ENCODE data around the gene OLR1. TPM values are rescaled to one million over a fixed set of nuclear protein-coding genes. Genes with fewer than 3 reads are reported as not detected.

The OLR1 gene
- total RNA-seq, 2 donors from 2014 or later = not detected

GRCh38 chr12:10128687-10129086 lies 43.2 kb downstream of the OLR1 start:
- DNase-seq = no peak
- no peak overlapping the region for H3K4me3 Mint-ChIP-seq
- no peaks in the 10 kb centered on the region for H3K9me3 Mint-ChIP-seq
- H3K36me3 Mint-ChIP-seq (ENCODE audit: insufficient read depth in 2 of 2) = no peaks in the 10 kb centered on the region
- ATAC-seq (replicated peaks in 1 of 2) = no peak
- no peak overlapping the region for H3K27ac Mint-ChIP-seq
- H3K27me3 Mint-ChIP-seq (ENCODE audit: low read depth) = peaks cover 34% of the 10 kb centered on the region
- H3K4me1 Mint-ChIP-seq (ENCODE audit: low read depth) = peaks cover 14% of the 10 kb centered on the region

- H3K36me3 Mint-ChIP-seq (ENCODE audit: insufficient read depth in 2 of 2) = no peaks in the 10 kb centered on the region
- ATAC-seq (replicated peaks in 1 of 2) = no peak
- no peak overlapping the region for H3K27ac Mint-ChIP-seq
Measured at GRCh38 chr12:10126413-10126812, 45.5 kb downstream of the OLR1 start.

GRCh38 chr12:10122689-10123088 lies 49.2 kb downstream of the OLR1 start:
- Mint-ChIP-seq H3K27me3 (ENCODE audit: low read depth) (peaks cover 20% of the 10 kb centered on the region), H3K9me3 (no peaks in the 10 kb centered on the region), H3K27ac (no peak overlapping the region), H3K4me3 (no peak overlapping the region), H3K4me1 (ENCODE audit: low read depth) (no peaks in the 10 kb centered on the region), H3K36me3 (ENCODE audit: insufficient read depth in 2 of 2) (no peaks in the 10 kb centered on the region)
- DNase-seq (no peak), ATAC-seq (replicated peaks in 1 of 2) (no peak)

More at GRCh38 chr12:10126413-10126812, 45.5 kb downstream of the OLR1 start:
- Mint-ChIP-seq H3K4me3 (no peak overlapping the region), H3K4me1 (ENCODE audit: low read depth) (peaks cover 14% of the 10 kb centered on the region), H3K9me3 (no peaks in the 10 kb centered on the region), H3K27me3 (ENCODE audit: low read depth) (peaks cover 27% of the 10 kb centered on the region)
- no peak for DNase-seq

- no peak for ATAC-seq (replicated peaks in 1 of 2)
- H3K9me3 Mint-ChIP-seq = no peaks in the 10 kb centered on the region
Measured at GRCh38 chr12:10121278-10121677, 50.7 kb downstream of the OLR1 start.

GRCh38 chr12:10119066-10119465 lies 52.9 kb downstream of the OLR1 start:
- no peak for DNase-seq
- no peaks in the 10 kb centered on the region for H3K36me3 Mint-ChIP-seq (ENCODE audit: insufficient read depth in 2 of 2)
- no peaks in the 10 kb centered on the region for H3K27me3 Mint-ChIP-seq (ENCODE audit: low read depth)

More at GRCh38 chr12:10121278-10121677, 50.7 kb downstream of the OLR1 start:
- Mint-ChIP-seq H3K4me1 (ENCODE audit: low read depth) (no peaks in the 10 kb centered on the region), H3K4me3 (no peak overlapping the region), H3K27ac (no peak overlapping the region), H3K36me3 (ENCODE audit: insufficient read depth in 2 of 2) (no peaks in the 10 kb centered on the region), H3K27me3 (ENCODE audit: low read depth) (peaks cover 11% of the 10 kb centered on the region)
- no peak for DNase-seq

DNA sequence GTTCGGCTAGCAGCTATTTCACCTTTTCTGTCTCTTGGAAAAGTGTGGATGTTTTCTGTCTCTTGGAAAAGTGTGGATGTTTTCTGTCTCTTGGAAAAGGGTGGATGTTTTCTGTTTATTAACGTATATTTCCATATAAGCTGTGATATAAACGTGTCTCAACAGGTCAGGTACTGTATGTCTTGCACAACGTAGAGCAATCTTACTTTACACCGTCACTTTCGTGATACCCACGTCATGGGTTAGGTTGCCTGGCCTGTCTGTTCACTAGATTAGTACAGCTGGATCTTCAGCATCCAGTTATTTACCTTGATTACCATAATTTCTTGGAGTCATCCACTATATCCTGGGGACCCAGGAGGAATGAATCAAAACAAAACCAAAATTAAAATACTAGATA lies 56.0 kb downstream of the OLR1 start:
- no peaks in the 10 kb centered on the region for H3K27me3 Mint-ChIP-seq (ENCODE audit: low read depth)
- no peaks in the 10 kb centered on the region for H3K36me3 Mint-ChIP-seq (ENCODE audit: insufficient read depth in 2 of 2)
- ATAC-seq (replicated peaks in 1 of 2) (no peak), DNase-seq (no peak)
- no peak overlapping the region for H3K4me3 Mint-ChIP-seq
- peaks cover 0 to 2% of the 10 kb centered on the region in 2 donors for H3K9me3 Mint-ChIP-seq
- H3K4me1 Mint-ChIP-seq (ENCODE audit: low read depth) = no peaks in the 10 kb centered on the region
- no peak overlapping the region for H3K27ac Mint-ChIP-seq

More at GRCh38 chr12:10119066-10119465, 52.9 kb downstream of the OLR1 start:
- H3K9me3 Mint-ChIP-seq = no peaks in the 10 kb centered on the region
- H3K27ac Mint-ChIP-seq = no peak overlapping the region
- no peaks in the 10 kb centered on the region for H3K4me1 Mint-ChIP-seq (ENCODE audit: low read depth)
- H3K4me3 Mint-ChIP-seq = no peak overlapping the region
- ATAC-seq (replicated peaks in 1 of 2) = no peak

- H3K36me3 Mint-ChIP-seq (ENCODE audit: insufficient read depth in 2 of 2) = no peaks in the 10 kb centered on the region
- H3K4me3 Mint-ChIP-seq = no peak overlapping the region
- H3K27me3 Mint-ChIP-seq (ENCODE audit: low read depth) = no peaks in the 10 kb centered on the region
- H3K27ac Mint-ChIP-seq = no peak overlapping the region
- DNase-seq (no peak), ATAC-seq (replicated peaks in 1 of 2) (no peak)
- H3K4me1 Mint-ChIP-seq (ENCODE audit: low read depth) = no peaks in the 10 kb centered on the region
- H3K9me3 Mint-ChIP-seq = peaks cover 0 to 2% of the 10 kb centered on the region in 2 donors
Measured at GRCh38 chr12:10115311-10115710, 56.6 kb downstream of the OLR1 start.

GRCh38 chr12:10113920-10114319 lies 58.0 kb downstream of the OLR1 start:
- H3K9me3 Mint-ChIP-seq = peaks cover 0 to 2% of the 10 kb centered on the region in 2 donors
- ATAC-seq (replicated peaks in 1 of 2) = no peak
- no peaks in the 10 kb centered on the region for H3K36me3 Mint-ChIP-seq (ENCODE audit: insufficient read depth in 2 of 2)
- no peaks in the 10 kb centered on the region for H3K27me3 Mint-ChIP-seq (ENCODE audit: low read depth)
- no peak overlapping the region for H3K27ac Mint-ChIP-seq
- no peak overlapping the region for H3K4me3 Mint-ChIP-seq
- no peaks in the 10 kb centered on the region for H3K4me1 Mint-ChIP-seq (ENCODE audit: low read depth)
- DNase-seq = no peak

GRCh38 chr12:10113075-10113474 lies 58.9 kb downstream of the OLR1 start:
- Mint-ChIP-seq H3K27ac (no peak overlapping the region), H3K36me3 (ENCODE audit: insufficient read depth in 2 of 2) (no peaks in the 10 kb centered on the region), H3K4me3 (no peak overlapping the region), H3K27me3 (ENCODE audit: low read depth) (no peaks in the 10 kb centered on the region), H3K4me1 (ENCODE audit: low read depth) (no peaks in the 10 kb centered on the region), H3K9me3 (peaks cover 0 to 2% of the 10 kb centered on the region in 2 donors)
- DNase-seq = no peak
- ATAC-seq (replicated peaks in 1 of 2) = no peak

GRCh38 chr12:10111451-10111850 lies 60.5 kb downstream of the OLR1 start:
- no peak overlapping the region for H3K27ac Mint-ChIP-seq
- no peak overlapping the region for H3K4me3 Mint-ChIP-seq
- DNase-seq (no peak), ATAC-seq (replicated peaks in 1 of 2) (no peak)
- H3K27me3 Mint-ChIP-seq (ENCODE audit: low read depth) = no peaks in the 10 kb centered on the region
- H3K9me3 Mint-ChIP-seq = peaks cover 2 to 3% of the 10 kb centered on the region in 2 donors
- H3K4me1 Mint-ChIP-seq (ENCODE audit: low read depth) = no peaks in the 10 kb centered on the region
- H3K36me3 Mint-ChIP-seq (ENCODE audit: insufficient read depth in 2 of 2) = no peaks in the 10 kb centered on the region

- Mint-ChIP-seq H3K27ac (no peak overlapping the region), H3K36me3 (ENCODE audit: insufficient read depth in 2 of 2) (no peaks in the 10 kb centered on the region), H3K9me3 (peaks cover 2 to 3% of the 10 kb centered on the region in 2 donors), H3K4me3 (no peak overlapping the region), H3K27me3 (ENCODE audit: low read depth) (peaks cover 10% of the 10 kb centered on the region), H3K4me1 (ENCODE audit: low read depth) (no peaks in the 10 kb centered on the region)
- DNase-seq (no peak), ATAC-seq (replicated peaks in 1 of 2) (no peak)
Measured at GRCh38 chr12:10110256-10110844, 61.6 kb downstream of the OLR1 start.

Other genes with a start within 250 kb of the OLR1 start
- gene CLEC2A, start 239.8 kb downstream of the OLR1 start, total RNA-seq = not detected
- gene CLEC12A, start 200.7 kb downstream of the OLR1 start, total RNA-seq = under 1 TPM in 1 of 2 donors, not detected in 1; 0.16 TPM
- not detected for gene CLEC1B, start 173.0 kb downstream of the OLR1 start, total RNA-seq
- not detected for gene CLEC12B, start 161.5 kb downstream of the OLR1 start, total RNA-seq
- not detected for gene CLEC9A, start 141.4 kb downstream of the OLR1 start, total RNA-seq
- gene CLEC1A, start 73.1 kb downstream of the OLR1 start, total RNA-seq = not detected
- gene CLEC7A, start 41.9 kb downstream of the OLR1 start, total RNA-seq = not detected
- gene TMEM52B, start 6.9 kb upstream of the OLR1 start, total RNA-seq = not detected
- 10 to 100 TPM; 15.8 to 20.3 TPM for gene GABARAPL1, start 40.7 kb upstream of the OLR1 start, total RNA-seq
- 1 to 10 TPM; 2.0 to 6.6 TPM for gene KLRD1, start 135.7 kb upstream of the OLR1 start, total RNA-seq
- gene KLRK1, start 217.9 kb upstream of the OLR1 start, total RNA-seq = 10 to 100 TPM; 18.9 to 23.6 TPM
- 1 to 10 TPM; 6.1 to 7.1 TPM for gene KLRC4, start 237.6 kb upstream of the OLR1 start, total RNA-seq
- 1 to 10 TPM; 2.5 to 2.8 TPM for gene KLRC3, start 248.5 kb upstream of the OLR1 start, total RNA-seq